ENCODE measurements around the gene C1orf167. TPM values are rescaled to one million over a fixed set of nuclear protein-coding genes. Genes with fewer than 3 reads are reported as not detected.

Gene C1orf167
- total and polyA plus RNA-seq, 4 donors: 0.37 TPM; not detected in 3

GRCh38 chr1:11772458-11772857, 10.5 kb downstream of the C1orf167 start (continued):
- TF ChIP-seq MAX (IDR thresholded peaks at IDR 0.05): no peak

GRCh38 chr1:11774753-11775152, 12.8 kb downstream of the C1orf167 start:
- DNase-seq (ENCODE audit: low spot score): no peak
- no peaks in the 10 kb centered on the region for H3K36me3 ChIP-seq (ENCODE audit: control insufficient read depth in 4 of 4, insufficient read depth in 3 of 4, low read depth in 1 of 4, low read length in 3 of 4)
- H3K9ac ChIP-seq (ENCODE audit: low read depth in 1 of 2, low read length in 2 of 2): no peak overlapping the region
- H3K4me3 ChIP-seq (ENCODE audit: low read depth in 1 of 3, low read length in 3 of 3): no peak overlapping the region
- no peaks in the 10 kb centered on the region for H3K9me3 ChIP-seq (ENCODE audit: control insufficient read depth in 4 of 4, low read length in 3 of 4)
- no peaks in the 10 kb centered on the region for H3K27me3 ChIP-seq (ENCODE audit: control insufficient read depth in 4 of 4, insufficient read depth in 4 of 4, low read length in 3 of 4)
- H3K27ac ChIP-seq (ENCODE audit: low read depth in 1 of 2, low read length in 2 of 2): no peak overlapping the region
- no peak for TF ChIP-seq FOXA1 (IDR thresholded peaks at IDR 0.05)
- TF ChIP-seq ATF3 (IDR thresholded peaks at IDR 0.05): no peak
- no peak for TF ChIP-seq EGR1 (IDR thresholded peaks at IDR 0.05; ENCODE audit: low read depth in 2 of 2)
- TF ChIP-seq HNF4A (conservative IDR thresholded peaks at IDR 0.05): no peak
- TF ChIP-seq FOXA2 (IDR thresholded peaks at IDR 0.05): no peak
- no peak for TF ChIP-seq SP1 (IDR thresholded peaks at IDR 0.05)
- TF ChIP-seq YY1 (IDR thresholded peaks at IDR 0.05): no peak
- no peak for TF ChIP-seq GABPA (IDR thresholded peaks at IDR 0.05 in 1 of 2, conservative IDR thresholded peaks at IDR 0.05 in 1 of 2)
- no peak for TF ChIP-seq JUND (IDR thresholded peaks at IDR 0.05)
- no peak for TF ChIP-seq RAD21 (IDR thresholded peaks at IDR 0.05)
- H3K4me1 ChIP-seq (ENCODE audit: control insufficient read depth in 4 of 4, insufficient read depth in 4 of 4, low read length in 3 of 4): peaks cover 0 to 18% (median 9%) of the 10 kb centered on the region in 4 donors
- 95% methylated on average over 9 of the region's 9 CpGs for WGBS

- 46% methylated on average over 8 of the region's 8 CpGs for WGBS
- peaks cover 0 to 19% (median 10%) of the 10 kb centered on the region in 4 donors for H3K4me1 ChIP-seq (ENCODE audit: control insufficient read depth in 4 of 4, insufficient read depth in 4 of 4, low read length in 3 of 4)
- peak; percentile 70 for DNase-seq (ENCODE audit: low spot score)
- H3K9ac ChIP-seq (ENCODE audit: low read depth in 1 of 2, low read length in 2 of 2): peak overlapping the region in 1 of 2 donors; percentile 49
- peak; percentile 89 for TF ChIP-seq RXRA (IDR thresholded peaks at IDR 0.05)
- TF ChIP-seq NR2F2 (IDR thresholded peaks at IDR 0.05): peak; percentile 53
- no peak for TF ChIP-seq ZBTB33 (IDR thresholded peaks at IDR 0.05)
- TF ChIP-seq HNF4G (IDR thresholded peaks at IDR 0.05): peak; percentile 99
- TF ChIP-seq YY1 (IDR thresholded peaks at IDR 0.05): peak; percentile 67
- peak; percentile 100 for TF ChIP-seq HNF4A (conservative IDR thresholded peaks at IDR 0.05)
- no peak for TF ChIP-seq FOXA1 (IDR thresholded peaks at IDR 0.05)
- TF ChIP-seq CTCF (IDR thresholded peaks at IDR 0.05; ENCODE audit: low read depth, low read length, missing input control): no peak
- peak; percentile 67 to 76 for TF ChIP-seq JUND (IDR thresholded peaks at IDR 0.05)
- no peak for TF ChIP-seq MAX (IDR thresholded peaks at IDR 0.05)
- TF ChIP-seq GABPA (IDR thresholded peaks at IDR 0.05 in 1 of 2, conservative IDR thresholded peaks at IDR 0.05 in 1 of 2): peak in 1 of 2 donors; percentile 14
- TF ChIP-seq REST (IDR thresholded peaks at IDR 0.05): peak; percentile 67
- peak in 1 of 2 donors; percentile 21 for TF ChIP-seq RAD21 (IDR thresholded peaks at IDR 0.05)
- TF ChIP-seq FOXA2 (IDR thresholded peaks at IDR 0.05): no peak
- TF ChIP-seq SP1 (IDR thresholded peaks at IDR 0.05): peak; percentile 92
- TF ChIP-seq ATF3 (IDR thresholded peaks at IDR 0.05): no peak
- TF ChIP-seq EGR1 (IDR thresholded peaks at IDR 0.05; ENCODE audit: low read depth in 2 of 2): peak in 1 of 2 donors; percentile 28
- no peak for TF ChIP-seq TAF1 (conservative IDR thresholded peaks at IDR 0.05)
- H3K4me3 ChIP-seq (ENCODE audit: low read depth in 1 of 3, low read length in 3 of 3): no peak overlapping the region
- peak overlapping the region; percentile 45 to 54 for H3K27ac ChIP-seq (ENCODE audit: low read depth in 1 of 2, low read length in 2 of 2)
- no peaks in the 10 kb centered on the region for H3K27me3 ChIP-seq (ENCODE audit: control insufficient read depth in 4 of 4, insufficient read depth in 4 of 4, low read length in 3 of 4)
- no peaks in the 10 kb centered on the region for H3K9me3 ChIP-seq (ENCODE audit: control insufficient read depth in 4 of 4, low read length in 3 of 4)
- no peaks in the 10 kb centered on the region for H3K36me3 ChIP-seq (ENCODE audit: control insufficient read depth in 4 of 4, insufficient read depth in 3 of 4, low read depth in 1 of 4, low read length in 3 of 4)
Observed at GRCh38 chr1:11777658-11778322, 15.8 kb downstream of the C1orf167 start.
